DOHH2 (cell line): ENCODE measurements around the gene DCT.

Source experiments
- H3F3A ChIP-seq: fragments of 200-600 bp; sonication (generic), shearing (Covaris generic); 2 replicates; pipeline ENCODE4 v1.6.0; 2016; ENCODE audit warnings: antibody characterized with exemption, mild to moderate bottlenecking; ENCODE audit not compliant: control insufficient read depth, insufficient read depth
- H3K27ac ChIP-seq: fragments of 200-600 bp; sonication (generic); 2 replicates; pipeline ENCODE4 v1.5.1; 2014; ENCODE audit warnings: low read depth, mild to moderate bottlenecking, low read length, moderate library complexity
- H3K27me3 ChIP-seq: fragments of 200-600 bp; sonication (generic); 2 replicates; pipeline ENCODE4 v1.6.1; 2014; ENCODE audit warnings: mild to moderate bottlenecking, low read length, mixed read lengths; ENCODE audit not compliant: control insufficient read depth
- H3K36me3 ChIP-seq: fragments of 200-600 bp; sonication (generic); 2 replicates; pipeline ENCODE4 v1.6.1; 2014; ENCODE audit warnings: mild to moderate bottlenecking, low read length, moderate library complexity, mixed read lengths; ENCODE audit not compliant: control insufficient read depth
- H3K4me1 ChIP-seq: fragments of 200-600 bp; sonication (generic); 2 replicates; pipeline ENCODE4 v1.6.1; 2014; ENCODE audit warnings: mild to moderate bottlenecking, low read length, mixed read lengths; ENCODE audit not compliant: control insufficient read depth
- H3K4me2 ChIP-seq: fragments of 200-600 bp; sonication (generic); 2 replicates; pipeline ENCODE4 v1.6.0; 2014; ENCODE audit warnings: mild to moderate bottlenecking, low read length, moderate library complexity
- H3K4me3 ChIP-seq: fragments of 200-600 bp; sonication (generic); 2 replicates; pipeline ENCODE4 v1.5.1; 2014; ENCODE audit warnings: mild to moderate bottlenecking, low read length, mixed read lengths
- H3K79me2 ChIP-seq: fragments of 200-600 bp; sonication (generic); 2 replicates; pipeline ENCODE4 v1.6.1; 2014; ENCODE audit warnings: mild to moderate bottlenecking, low read length, mixed read lengths; ENCODE audit not compliant: control insufficient read depth
- H3K9me2 ChIP-seq: fragments of 200-600 bp; sonication (generic); replicated peaks from 2 replicates; pipeline ENCODE4 v1.6.1; 2014; ENCODE audit warnings: mild to moderate bottlenecking, low read length, mixed read lengths; ENCODE audit not compliant: control insufficient read depth
- H3K9me3 ChIP-seq: fragments of 200-600 bp; sonication (generic); 2 replicates; pipeline ENCODE4 v1.6.1; 2014; ENCODE audit warnings: antibody characterized with exemption, low read length, mixed read lengths; ENCODE audit not compliant: control insufficient read depth, insufficient read depth
- H4K20me1 ChIP-seq: fragments of 200-600 bp; sonication (generic); 2 replicates; pipeline ENCODE4 v1.6.0; 2014; ENCODE audit warnings: low read depth, mild to moderate bottlenecking, antibody characterized with exemption, low read length, moderate library complexity; ENCODE audit not compliant: control insufficient read depth, insufficient read depth
- EZH2phosphoT487 ChIP-seq: fragments of 200-600 bp; sonication (generic); IDR thresholded peaks from 2 replicates; pipeline ENCODE4 v1.6.1; 2017; ENCODE audit warnings: borderline replicate concordance, mild to moderate bottlenecking, antibody characterized with exemption, low read length, moderate library complexity, mixed read lengths
- TF ChIP-seq, protein P1 (sequence below): fragments of 200-600 bp; sonication (generic); IDR thresholded peaks from one replicate; pipeline ENCODE4 v1.5.1; 2014; ENCODE audit warnings: antibody characterized with exemption, mild to moderate bottlenecking, low read depth, low read length; ENCODE audit not compliant: poor library complexity, severe bottlenecking

Gene DCT

DNA sequence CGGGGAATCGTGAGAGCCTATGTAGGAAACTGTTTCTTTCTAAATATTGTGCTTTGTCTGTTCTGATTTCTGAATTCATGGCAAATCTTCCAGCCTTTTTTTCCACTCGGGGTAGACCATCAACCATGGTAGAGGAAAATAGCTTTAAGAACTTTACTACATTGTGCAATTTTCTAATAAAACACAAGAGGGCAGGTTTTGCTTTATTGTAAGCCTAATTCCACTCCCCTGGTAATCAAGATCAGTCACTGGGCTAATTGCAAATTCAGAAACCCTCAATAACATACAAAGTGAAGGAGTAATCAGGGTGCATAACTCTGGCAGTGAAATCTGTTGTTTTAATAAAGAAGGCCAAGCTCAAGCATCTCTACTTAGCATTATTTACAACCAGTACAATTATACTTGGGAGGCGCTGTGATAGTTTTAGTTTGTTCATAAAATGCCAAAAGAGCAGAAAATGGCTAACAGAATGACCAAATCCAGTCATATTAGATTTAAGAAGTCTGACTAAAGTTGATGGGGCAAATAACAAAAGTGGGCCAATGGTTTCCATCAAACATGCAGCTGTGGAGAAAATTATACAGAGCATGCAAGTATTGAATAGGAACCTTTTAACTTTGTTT is 43.8 kb downstream of the DCT start:
- H3K79me2 ChIP-seq = no peaks in the 10 kb centered on the region
- no peaks in the 10 kb centered on the region for H3K9me3 ChIP-seq
- H4K20me1 ChIP-seq = no peaks in the 10 kb centered on the region
- H3K9me2 ChIP-seq = no peaks in the 10 kb centered on the region
- H3K36me3 ChIP-seq = no peaks in the 10 kb centered on the region
- peaks cover 5% of the 10 kb centered on the region for H3K27me3 ChIP-seq
- H3K4me2 ChIP-seq = no peak overlapping the region
- H3K4me1 ChIP-seq = no peaks in the 10 kb centered on the region
- no peaks in the 10 kb centered on the region for H3F3A ChIP-seq
- no peak overlapping the region for H3K27ac ChIP-seq
- H3K4me3 ChIP-seq = no peak overlapping the region
- TF ChIP-seq, protein P1, sequence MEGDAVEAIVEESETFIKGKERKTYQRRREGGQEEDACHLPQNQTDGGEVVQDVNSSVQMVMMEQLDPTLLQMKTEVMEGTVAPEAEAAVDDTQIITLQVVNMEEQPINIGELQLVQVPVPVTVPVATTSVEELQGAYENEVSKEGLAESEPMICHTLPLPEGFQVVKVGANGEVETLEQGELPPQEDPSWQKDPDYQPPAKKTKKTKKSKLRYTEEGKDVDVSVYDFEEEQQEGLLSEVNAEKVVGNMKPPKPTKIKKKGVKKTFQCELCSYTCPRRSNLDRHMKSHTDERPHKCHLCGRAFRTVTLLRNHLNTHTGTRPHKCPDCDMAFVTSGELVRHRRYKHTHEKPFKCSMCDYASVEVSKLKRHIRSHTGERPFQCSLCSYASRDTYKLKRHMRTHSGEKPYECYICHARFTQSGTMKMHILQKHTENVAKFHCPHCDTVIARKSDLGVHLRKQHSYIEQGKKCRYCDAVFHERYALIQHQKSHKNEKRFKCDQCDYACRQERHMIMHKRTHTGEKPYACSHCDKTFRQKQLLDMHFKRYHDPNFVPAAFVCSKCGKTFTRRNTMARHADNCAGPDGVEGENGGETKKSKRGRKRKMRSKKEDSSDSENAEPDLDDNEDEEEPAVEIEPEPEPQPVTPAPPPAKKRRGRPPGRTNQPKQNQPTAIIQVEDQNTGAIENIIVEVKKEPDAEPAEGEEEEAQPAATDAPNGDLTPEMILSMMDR = peak; percentile 71
- TF ChIP-seq EZH2phosphoT487 = no peak

DNA sequence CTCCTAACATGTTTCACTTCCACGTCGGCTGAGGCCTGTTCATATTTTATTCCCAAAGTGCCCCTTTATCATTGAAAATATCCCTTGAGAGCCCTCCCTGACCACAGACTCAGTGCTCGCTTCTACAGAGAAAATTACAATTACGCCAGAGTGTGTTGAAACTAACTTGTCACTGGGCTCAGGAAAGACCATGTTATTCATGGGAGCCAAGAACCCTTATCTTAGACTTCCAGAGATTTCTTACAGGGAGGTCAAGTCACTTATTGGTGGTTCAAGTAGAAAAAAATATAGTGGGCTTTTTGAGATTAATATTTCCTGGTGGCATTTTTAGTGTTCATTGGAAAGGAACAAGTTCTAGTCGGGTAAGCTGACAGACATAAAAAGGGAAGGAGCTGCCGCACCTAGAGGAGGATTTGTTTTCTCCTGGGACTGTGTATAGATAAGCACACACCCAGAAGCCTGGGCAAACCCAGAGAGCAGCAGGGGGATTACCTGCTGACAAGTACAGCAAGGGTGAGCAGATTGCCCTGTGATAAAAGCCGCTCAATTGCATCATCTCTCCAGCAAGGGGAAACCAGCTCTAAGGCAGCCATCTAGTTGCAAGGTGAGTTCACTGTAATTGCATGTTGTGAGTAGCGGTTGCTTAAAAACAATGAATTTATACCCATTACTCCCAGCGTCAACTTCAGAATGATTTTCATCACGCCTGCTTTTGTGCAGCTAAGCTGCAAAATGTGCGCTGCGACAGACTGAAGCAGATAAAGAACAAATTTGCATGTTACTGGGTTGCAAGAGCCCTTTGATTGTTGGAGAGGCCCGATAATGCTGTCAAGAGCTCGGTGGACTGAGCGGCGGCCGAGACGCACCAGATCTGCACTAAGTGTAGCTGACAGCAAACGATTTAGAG is 46.2 kb downstream of the DCT start:
- H3K4me3 ChIP-seq = no peak overlapping the region
- H3K9me3 ChIP-seq = no peaks in the 10 kb centered on the region
- no peaks in the 10 kb centered on the region for H4K20me1 ChIP-seq
- H3K27ac ChIP-seq = no peak overlapping the region
- no peaks in the 10 kb centered on the region for H3K9me2 ChIP-seq
- no peaks in the 10 kb centered on the region for H3K36me3 ChIP-seq
- H3K79me2 ChIP-seq = no peaks in the 10 kb centered on the region
- H3K27me3 ChIP-seq = peaks cover 5% of the 10 kb centered on the region
- no peaks in the 10 kb centered on the region for H3K4me1 ChIP-seq
- H3F3A ChIP-seq = no peaks in the 10 kb centered on the region
- no peak for TF ChIP-seq EZH2phosphoT487
- TF ChIP-seq, protein P1 = no peak
- no peak overlapping the region for H3K4me2 ChIP-seq

DNA sequence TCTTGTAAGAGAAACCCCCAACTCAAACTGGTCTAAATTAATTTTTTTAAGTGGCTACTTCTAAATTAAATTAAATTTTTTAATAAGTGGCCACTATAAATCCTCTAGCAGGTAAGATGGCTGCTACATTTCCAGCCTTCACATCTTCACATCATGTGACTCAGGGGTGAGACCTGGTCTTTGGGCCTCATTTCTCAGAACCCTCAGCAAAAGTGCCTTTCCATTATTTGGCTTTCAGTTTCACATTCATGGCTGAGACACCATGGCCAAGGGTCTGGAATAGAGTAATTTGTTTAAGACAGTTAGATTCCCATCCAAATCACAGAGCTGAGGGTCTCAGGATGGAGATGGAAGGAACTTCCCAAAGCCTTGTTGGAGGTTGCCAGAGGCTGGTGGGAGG is 47.5 kb downstream of the DCT start:
- Histone ChIP-seq H3F3A (no peaks in the 10 kb centered on the region), H3K4me3 (no peak overlapping the region), H4K20me1 (no peaks in the 10 kb centered on the region), H3K27ac (no peak overlapping the region), H3K36me3 (no peaks in the 10 kb centered on the region), H3K4me1 (no peaks in the 10 kb centered on the region), H3K9me3 (no peaks in the 10 kb centered on the region), H3K79me2 (no peaks in the 10 kb centered on the region), H3K9me2 (no peaks in the 10 kb centered on the region), H3K27me3 (peaks cover 5% of the 10 kb centered on the region), H3K4me2 (no peak overlapping the region)
- TF ChIP-seq EZH2phosphoT487 = no peak
- TF ChIP-seq, protein P1 = no peak
